ENCODE measurements around the gene DCST2. TPM values are rescaled to one million over a fixed set of nuclear protein-coding genes. Genes with fewer than 3 reads are reported as not detected.

The DCST2 gene
- total RNA-seq (2014; rRNA removed; shearing (Covaris generic); ENCODE audit: low replicate concordance) = not detected in 2 replicates

DNA sequence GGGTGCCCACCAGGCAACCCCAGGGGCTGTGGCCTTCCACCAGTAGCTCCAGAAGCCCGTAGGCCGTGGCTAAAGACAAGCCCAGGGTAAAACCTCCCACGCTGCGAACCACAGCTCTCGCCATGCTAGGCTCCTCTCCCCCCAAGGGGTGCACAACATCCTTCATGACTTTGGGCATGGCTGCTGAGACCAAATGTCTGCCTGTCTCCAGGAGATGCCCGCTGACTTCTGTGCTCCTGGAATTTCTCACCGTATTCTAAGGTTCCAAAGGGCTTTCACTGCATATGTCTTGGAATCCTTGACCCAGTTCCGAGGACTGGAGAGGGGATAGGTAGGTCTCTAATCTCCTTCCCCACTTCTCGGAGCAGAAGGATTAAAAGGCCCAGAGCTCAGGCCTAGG lies at the start of gene DCST2, which contains the start of gene DCST1:
Gene DCST2 (minus strand): TSS at position 258 of the 400 bp plus-strand sequence. CDS start 80 bp downstream, at position 178.
Gene DCST1 (plus strand): TSS at position 301 of the 400 bp plus-strand sequence. CDS start 213 bp downstream, outside the sequence.
- in situ Hi-C loops (cut with HindIII; ENCODE audit: low pct_unique_long_range_greater_than_20kb, low sequenced_read_pairs) = no loop called here

DNA sequence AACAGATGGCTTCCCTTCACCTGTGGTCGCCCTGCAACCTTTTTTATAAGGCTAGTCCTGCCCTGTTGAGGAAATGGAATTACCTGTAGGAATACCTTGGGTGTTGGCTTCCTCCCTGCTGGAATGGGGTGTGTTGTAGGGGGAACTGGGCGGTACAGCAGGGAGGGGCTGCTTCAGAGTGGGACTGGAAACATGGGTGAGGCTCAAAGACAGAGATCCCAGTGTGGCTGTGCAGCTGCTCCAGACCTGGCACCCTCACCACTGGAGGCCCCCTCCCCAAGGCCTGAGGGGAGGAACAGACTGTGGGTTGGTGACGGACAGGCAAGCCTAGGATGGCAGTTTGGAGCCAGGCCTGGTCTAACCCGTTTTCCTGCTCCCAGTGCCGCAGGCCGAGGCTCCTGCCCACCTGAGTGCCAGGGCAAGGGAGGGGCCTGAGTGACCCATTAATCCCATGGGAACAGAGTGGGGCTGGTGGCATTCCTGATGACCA lies 49.5 kb upstream of the DCST2 start:
- in situ Hi-C loops (cut with HindIII; ENCODE audit: low pct_unique_long_range_greater_than_20kb, low sequenced_read_pairs) = no loop called here
- DNase-seq (ENCODE audit: low read depth) = no peak

More for the DNA sequence above, at the start of gene DCST2, which contains the start of gene DCST1:
- DNase-seq (ENCODE audit: low read depth) = no peak

DNA sequence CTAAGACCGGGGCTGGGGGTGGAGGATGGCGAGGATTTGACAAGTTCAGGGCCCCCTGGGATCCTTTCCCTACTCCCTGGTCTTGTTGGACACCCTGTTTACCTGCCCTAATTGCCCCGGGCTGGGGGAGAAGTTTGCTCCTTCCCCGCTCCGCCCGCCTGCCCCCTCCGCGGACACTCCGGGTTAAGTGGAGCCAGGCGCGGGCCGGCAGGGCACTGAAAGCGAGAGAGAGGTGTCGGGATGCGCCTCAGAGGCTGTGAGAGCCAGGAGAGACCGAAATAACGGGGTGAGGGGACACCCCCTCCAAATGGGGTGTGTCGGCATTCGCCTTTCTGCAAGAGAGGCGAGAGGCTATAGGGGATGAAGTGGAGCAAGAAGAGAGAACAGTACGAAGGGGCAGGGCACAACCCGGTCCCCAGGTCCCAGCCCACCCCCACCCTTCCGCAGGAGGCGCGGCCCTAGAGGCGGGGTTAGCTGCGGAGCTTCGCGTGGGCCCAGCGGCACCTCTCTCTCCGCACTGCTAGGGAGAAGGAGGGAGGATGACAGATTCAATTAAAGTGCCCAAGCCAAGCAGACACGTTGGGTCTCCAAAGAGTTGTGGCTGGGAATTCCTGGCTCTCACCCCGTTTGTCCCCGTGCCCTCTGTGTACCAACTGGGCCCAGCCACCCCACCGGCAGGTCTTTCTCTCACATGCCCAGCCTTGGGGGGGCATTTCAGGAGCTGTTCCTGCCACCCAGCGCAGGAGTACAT lies 48.9 kb upstream of the DCST2 start:
- no peak for DNase-seq (ENCODE audit: low read depth)
- in situ Hi-C loops (cut with HindIII; ENCODE audit: low pct_unique_long_range_greater_than_20kb, low sequenced_read_pairs) = no loop called here

DNA sequence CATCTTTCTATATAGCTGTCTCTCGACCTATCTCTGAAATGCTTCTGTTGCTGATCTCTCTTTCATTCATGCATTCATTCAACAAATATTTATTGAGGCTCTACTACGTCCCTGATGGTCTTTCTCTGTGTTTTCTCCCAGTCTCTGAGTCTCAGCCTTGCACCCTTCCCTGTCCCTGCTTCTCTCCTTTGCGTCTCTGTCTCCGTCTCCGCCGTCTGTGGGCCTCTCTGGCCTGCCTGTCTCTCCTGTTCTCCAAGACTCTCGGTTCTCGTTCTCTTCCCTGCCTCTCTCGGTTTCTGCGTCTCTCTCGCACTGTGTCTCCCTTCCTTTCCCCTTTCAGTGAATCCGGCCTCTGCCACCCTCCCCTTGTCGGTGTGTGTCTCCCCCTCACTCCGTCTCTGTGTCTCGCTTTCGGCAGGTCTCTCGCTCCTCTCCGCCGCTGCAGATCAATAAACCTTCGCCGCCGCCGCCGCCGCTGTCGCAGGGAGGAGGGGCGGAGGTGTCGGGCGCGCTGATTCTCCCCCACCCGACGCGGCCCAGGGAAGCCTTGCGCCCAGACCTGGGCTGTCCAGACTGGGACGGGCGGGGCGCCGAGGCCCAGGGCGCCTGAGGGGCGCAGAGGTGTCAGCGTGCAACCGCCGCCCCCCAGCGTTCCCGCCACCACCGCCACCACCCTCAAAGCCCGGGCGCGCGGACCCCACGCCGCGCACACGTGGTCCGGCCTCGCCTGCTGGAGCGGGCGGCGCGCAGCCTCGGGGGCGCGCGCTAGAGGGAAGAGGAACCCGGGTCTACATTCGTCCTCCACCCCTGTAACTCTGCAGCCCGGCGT lies 48.1 kb upstream of the DCST2 start:
- DNase-seq (ENCODE audit: low read depth) = no peak
- in situ Hi-C loops (cut with HindIII; ENCODE audit: low pct_unique_long_range_greater_than_20kb, low sequenced_read_pairs) = no loop called here

DNA sequence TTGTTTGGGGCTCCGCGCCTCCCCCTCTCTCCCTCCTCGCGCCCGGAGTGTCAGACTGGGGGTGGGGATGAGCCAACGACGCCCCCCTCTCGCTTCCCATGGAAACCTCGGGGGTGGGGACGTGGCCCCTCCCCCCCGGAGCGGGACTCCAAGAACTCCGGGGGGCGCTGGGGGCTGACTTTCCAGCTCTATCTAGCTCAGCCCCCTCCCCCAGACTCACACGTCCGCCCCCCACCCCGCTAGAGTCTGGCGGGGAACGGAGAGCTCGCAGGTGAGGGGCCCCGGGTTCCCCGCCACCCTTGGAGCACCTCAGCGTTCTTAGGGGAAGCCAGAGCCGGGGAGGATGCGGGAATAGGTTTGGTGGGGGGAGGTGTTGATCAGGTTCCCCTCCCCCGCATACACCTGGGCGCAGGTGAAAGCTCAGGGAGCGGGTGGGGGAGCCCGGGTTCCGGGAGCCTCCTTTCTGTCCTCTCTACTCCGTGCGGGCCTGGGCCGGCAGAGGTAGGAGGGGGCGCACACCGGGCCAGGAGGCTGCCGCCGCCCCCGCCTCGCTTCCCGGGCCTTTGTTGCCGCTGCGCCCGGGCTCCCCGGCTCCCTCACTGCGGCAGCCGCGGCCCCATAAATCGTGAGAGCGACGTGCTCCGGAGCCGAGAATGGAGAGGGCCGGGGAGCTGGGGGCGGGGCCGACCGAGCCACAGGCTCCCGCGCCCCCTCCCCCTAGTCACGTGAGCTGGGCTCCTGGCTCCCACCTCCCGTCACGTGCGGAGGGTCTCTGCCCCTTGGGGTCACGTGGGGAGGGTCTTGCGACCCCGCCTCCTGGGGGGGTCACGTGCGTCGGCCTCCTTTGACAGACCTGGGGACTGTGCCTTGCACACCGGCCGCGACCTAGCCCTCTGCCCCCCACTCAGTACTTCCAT lies 47.0 kb upstream of the DCST2 start:
- no peak for DNase-seq (ENCODE audit: low read depth)
- in situ Hi-C loops (cut with HindIII; ENCODE audit: low pct_unique_long_range_greater_than_20kb, low sequenced_read_pairs) = no loop called here

DNA sequence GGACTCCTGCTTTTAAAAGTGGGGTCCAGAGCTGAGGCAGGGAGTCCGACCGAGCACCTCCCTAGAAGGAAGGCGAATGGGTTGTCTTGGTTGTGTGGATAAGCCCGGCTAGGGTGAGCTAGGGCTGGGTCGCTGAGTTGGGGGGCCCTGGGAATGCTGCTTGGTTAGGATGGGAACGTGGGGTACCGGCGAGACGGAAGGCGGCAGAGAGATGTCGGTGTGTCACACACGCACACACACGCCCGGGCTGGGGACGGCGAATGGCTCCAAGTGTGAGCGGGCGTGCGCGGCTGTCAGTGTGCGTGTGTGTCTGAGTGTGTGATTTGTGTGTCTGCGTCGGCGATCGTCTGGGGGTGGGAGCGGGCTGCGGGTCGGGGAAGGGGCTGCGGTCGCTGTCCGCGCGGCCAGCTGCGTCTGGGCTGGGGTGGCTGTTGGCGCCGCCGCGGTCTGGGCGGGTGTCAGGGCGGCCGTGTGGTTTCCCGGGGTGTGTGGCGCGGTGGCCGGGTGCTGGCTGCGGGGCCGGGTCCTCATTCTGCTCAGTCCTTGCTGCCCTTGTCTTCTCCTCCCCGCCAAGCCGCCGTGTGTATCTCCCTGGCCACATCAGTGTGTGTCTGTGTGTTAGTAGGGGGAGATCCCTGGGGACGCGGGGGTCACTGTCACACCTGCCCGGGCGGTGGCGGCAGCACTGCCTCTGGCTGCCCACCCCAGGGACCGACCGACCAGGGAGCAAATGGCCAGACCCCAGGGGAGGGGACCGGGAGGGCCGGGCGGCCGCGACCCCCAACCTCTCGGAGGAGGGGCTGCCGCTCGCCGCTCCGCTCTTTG lies 46.1 kb upstream of the DCST2 start:
- in situ Hi-C loops (cut with HindIII; ENCODE audit: low pct_unique_long_range_greater_than_20kb, low sequenced_read_pairs) = no loop called here
- DNase-seq (ENCODE audit: low read depth) = no peak

DNA sequence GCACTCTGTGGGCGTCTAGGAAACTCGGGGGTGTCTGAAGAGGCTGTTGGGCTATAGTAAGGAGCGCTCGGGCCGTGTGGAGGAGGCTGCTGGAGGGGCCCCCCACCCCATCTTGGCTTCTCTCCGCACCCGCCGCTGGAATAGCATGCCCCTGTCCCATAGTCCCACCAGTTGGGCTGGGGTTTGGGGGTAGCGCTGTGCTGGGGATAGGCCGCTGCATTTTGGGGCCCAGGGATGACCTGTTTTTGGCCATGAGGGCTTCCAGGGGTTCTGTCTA lies 45.6 kb upstream of the DCST2 start:
- in situ Hi-C loops (cut with HindIII; ENCODE audit: low pct_unique_long_range_greater_than_20kb, low sequenced_read_pairs) = no loop called here
- no peak for DNase-seq (ENCODE audit: low read depth)

DNA sequence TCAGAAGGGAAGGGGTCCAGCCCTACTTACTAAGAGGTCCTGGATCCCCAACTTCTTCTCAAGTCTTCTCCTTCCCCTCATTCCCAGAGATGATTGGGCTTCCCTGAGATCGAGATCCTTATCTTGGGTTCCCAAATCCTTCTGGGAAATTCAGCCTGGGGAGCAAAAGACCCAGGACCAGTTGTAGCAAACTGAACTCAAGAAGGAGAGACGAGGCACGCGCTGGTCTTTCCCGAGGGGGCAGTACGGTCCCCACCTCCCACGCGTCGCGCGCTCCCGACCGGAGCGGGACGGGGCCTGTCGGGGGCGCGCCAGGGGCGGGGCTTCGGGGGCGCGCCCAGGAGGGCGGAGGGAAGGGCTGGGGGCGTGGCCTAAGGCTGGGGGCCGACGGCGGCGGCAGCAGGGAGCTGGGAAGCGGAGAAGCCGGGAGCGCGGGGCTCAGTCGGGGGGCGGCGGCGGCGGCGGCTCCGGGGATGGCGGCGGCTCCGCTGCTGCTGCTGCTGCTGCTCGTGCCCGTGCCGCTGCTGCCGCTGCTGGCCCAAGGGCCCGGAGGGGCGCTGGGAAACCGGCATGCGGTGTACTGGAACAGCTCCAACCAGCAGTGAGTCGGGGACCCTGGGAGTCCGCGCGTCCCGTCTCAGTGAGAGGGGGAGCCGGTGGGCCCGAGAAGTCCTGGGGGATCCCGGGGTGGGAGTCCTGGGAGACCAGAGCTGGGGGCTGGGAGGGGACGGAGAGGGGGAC lies 45.1 kb upstream of the DCST2 start, which contains the start of gene EFNA3:
Gene EFNA3 (plus strand): TSS at position 369 of the 741 bp plus-strand sequence. CDS start 105 bp downstream, at position 474.
- no peak for DNase-seq (ENCODE audit: low read depth)
- in situ Hi-C loops (cut with HindIII; ENCODE audit: low pct_unique_long_range_greater_than_20kb, low sequenced_read_pairs) = no loop called here

DNA sequence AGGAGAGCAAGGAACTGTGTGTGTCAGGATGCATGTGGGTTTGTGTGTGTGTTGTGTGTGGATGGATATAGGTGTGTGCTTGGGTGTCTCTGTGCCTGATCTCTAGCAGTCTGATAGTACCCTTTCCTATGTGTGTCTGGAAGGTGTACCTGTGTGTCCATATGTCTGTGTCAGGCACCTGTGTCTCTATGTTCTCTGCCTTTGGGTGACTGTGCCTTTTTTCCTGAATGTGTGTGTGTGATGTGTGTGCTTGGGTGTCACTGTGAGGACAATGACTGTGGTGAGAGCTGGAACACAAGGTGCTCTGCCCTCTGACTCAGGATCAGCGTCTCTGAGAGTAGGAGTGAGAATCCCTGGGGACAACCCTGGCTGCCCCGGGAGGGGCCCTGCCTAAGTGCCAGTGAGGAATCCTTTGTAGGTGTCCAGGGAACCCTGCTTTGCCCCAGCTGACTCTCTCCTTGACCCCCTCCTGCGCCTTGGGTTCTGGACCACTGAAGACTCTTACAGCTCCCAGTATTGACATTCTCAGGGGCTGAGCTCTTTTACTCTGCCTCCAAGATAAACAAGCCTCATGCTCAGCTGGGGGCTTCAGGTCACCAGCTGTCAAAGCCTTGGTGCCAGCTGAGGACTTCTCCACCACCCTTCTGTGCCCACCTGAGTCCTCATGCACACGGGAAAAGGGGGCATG lies 44.3 kb upstream of the DCST2 start:
- in situ Hi-C loops (cut with HindIII; ENCODE audit: low pct_unique_long_range_greater_than_20kb, low sequenced_read_pairs) = no loop called here
- DNase-seq (ENCODE audit: low read depth) = no peak

DNA sequence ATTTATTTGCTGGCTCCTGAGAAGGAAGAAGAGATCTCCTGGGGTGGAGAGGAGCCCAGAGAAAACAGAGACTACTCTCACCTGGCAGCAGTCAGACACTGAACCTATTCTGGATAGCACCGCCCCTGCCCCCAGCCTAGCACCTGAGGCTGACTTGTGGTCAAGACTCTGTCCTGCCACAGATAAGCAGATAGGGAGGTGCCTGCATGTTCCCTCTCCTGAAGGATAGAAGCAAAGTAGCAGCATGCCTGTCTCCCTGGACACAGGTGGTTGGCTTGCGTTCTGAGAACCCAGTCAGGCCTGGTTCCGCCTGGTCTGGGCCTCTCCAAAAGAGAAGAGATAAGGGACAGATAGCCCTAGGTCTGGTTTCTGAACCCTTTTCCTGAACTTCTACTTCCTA lies 43.8 kb upstream of the DCST2 start:
- in situ Hi-C loops (cut with HindIII; ENCODE audit: low pct_unique_long_range_greater_than_20kb, low sequenced_read_pairs) = no loop called here
- DNase-seq (ENCODE audit: low read depth) = no peak

DNA sequence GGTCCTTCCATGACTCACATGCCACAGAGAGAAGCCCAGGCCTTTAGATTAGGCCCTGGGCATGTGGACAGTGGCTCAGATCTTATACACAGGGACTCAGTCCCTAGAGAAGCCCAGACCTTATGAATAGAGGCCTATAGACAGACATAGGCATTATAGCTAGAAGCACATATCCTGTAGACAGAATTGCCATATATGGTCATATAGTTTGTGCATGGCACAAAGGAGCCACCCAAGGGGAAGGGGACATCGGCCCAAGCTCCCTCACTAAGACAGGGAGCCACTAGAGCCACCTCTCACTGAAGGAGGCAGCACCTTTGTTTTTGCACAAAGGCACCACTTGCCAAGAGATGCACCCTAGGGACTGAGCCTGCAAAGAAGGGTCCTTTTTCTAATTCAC lies 42.8 kb upstream of the DCST2 start:
- no peak for DNase-seq (ENCODE audit: low read depth)

DNA sequence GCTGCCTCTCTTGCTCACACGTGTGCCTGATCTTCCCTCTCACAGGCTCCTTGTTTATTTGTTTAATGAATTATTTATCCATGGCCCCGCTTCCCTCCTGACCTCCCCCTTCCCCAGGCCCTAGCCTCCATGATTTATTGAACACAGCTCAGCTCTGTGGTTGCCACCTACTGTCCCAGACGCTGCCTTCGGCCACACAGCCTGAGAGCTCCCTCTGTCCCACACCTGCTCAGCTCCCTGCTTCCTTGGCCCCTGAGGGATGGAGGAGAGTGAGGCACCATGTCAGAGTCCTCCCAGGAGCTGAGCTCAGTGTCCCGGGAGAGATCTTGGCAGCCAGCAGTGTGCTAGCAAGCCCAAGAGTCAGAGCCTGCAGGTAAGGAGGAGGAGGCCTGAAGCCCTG lies 42.0 kb upstream of the DCST2 start:
- in situ Hi-C loops (cut with HindIII; ENCODE audit: low pct_unique_long_range_greater_than_20kb, low sequenced_read_pairs) = no loop called here
- DNase-seq (ENCODE audit: low read depth) = no peak

More for the DNA sequence above, 42.8 kb upstream of the DCST2 start:
- in situ Hi-C loops (cut with HindIII; ENCODE audit: low pct_unique_long_range_greater_than_20kb, low sequenced_read_pairs) = no loop called here

DNA sequence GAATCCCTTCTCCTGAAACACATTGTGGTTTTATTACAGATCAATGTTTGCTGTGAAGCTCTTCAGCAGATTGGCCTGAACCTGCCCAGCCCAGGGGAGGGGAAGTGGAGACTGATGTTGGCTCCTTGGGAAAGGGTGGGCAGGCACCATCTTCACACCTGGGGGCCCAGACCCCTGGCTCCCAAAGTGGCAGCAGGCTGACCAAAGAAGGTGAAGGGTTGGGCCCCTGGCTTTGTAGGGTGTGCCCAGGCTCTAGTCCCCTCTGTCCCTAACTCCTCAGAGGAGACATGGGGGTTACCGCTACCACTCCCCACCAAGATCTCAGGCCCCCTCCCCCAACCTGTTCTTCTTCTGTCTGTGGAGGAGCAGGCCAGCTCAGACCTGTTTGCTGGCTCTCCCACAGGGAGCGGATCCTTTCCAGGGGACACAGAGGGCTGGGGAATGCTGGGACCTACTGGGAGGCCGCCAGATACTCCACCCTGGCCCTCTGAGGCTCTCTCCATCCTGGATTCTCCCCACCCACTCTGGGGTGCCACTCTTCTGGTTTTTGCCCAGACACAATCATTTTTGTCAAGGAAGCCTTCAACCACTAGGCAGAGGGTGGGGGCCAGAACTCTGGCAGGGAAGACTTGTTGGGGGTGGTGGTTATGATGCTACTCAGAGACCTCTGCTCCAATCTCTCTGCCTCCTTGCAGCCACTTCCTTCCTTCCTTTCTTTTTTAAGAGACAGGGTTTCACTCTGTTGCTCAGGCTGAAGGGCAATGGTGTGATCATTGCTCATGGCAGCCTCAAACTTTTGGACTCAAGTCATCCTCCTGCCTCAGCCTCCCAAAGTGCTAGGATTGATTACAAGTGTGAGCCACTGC lies 40.0 kb upstream of the DCST2 start:
- DNase-seq (ENCODE audit: low read depth) = no peak
- in situ Hi-C loops (cut with HindIII; ENCODE audit: low pct_unique_long_range_greater_than_20kb, low sequenced_read_pairs) = no loop called here

DNA sequence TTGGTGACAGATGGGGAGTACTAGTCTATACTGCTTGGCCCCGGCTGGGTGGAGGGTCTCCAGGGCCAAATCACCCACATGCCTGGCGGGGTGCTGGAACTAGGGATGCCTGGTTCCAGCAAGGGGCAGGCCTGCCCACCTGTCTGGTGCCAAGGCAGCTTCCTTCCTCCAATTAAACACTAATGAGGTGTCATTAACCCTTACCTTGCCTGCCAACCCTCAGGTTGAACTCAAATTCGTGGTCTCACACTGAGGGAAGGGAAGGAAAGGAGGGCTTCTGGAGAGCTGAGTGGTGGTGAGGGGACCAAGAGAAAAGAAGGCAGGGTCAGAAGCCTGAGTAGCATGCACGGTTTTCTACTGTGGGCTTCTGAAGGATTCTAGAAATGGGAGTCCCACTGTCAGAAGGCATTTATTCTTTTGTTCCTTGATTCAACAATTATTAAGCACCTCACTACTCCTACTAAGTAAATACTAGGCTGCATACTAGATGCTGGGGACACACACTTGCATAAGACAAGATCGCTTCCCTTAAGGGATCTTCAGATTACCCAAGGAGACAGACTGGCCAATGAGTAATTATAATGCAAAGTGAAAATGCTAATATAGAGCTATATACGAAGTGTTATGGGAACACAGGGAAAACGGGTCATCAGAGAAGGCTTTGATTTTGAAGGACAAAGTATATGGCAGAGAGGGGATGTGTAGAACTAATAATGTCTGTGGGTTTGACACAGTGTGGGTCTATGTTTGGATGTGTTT lies 39.1 kb upstream of the DCST2 start:
- in situ Hi-C loops (cut with HindIII; ENCODE audit: low pct_unique_long_range_greater_than_20kb, low sequenced_read_pairs) = no loop called here
- no peak for DNase-seq (ENCODE audit: low read depth)

DNA sequence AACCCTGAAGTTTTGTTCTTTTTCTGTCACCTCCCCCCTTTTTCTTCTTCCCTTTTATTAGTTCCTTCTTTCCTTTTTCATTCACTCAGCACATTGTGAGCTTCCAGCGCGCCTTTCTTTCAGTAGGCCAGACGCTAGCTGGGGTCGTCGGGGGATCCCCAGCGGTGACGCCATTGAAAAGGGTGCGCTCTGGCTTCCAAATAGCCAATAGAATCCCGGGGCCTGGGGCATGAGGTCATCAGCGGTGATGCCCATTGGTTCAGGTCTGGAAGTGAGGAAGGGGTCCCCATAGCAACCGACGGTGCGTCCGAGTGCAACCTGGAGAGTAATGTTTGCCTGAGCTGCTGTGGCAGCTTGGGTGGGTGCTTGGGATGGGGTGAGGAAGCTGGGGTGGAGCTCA lies 38.1 kb upstream of the DCST2 start:
- no peak for DNase-seq (ENCODE audit: low read depth)
- in situ Hi-C loops (cut with HindIII; ENCODE audit: low pct_unique_long_range_greater_than_20kb, low sequenced_read_pairs) = no loop called here

Data from Caki2 (cell line).